Chondrocyte (in vitro differentiated cells): ENCODE results near the gene SFT2D2. TPM values are rescaled to one million over a fixed set of nuclear protein-coding genes. Genes with fewer than 3 reads are reported as not detected.
"Not testable (repeated sequence)": the region's sequence is repeated elsewhere in the genome, so short reads cannot be mapped to it uniquely, and the experiment has no call there.

Source experiments
- DNase-seq: peaks from one replicate; pipeline ENCODE4 v3.0.0; 2021; ENCODE audit warnings: mixed read lengths, low spot score
- H3K27ac Mint-ChIP-seq: one replicate; pipeline ENCODE4 v1.8.0; 2021; ENCODE audit warnings: mild to moderate bottlenecking, moderate library complexity, mixed read lengths; ENCODE audit not compliant: unreplicated experiment
- H3K27me3 Mint-ChIP-seq: 2 replicates; pipeline ENCODE4 v1.8.0; 2021; ENCODE audit warnings: low read depth, mixed read lengths
- H3K36me3 Mint-ChIP-seq: 2 replicates; pipeline ENCODE4 v1.8.0; 2021; ENCODE audit warnings: low read depth, mixed read lengths
- H3K4me1 Mint-ChIP-seq: 2 replicates; pipeline ENCODE4 v1.8.0; 2021; ENCODE audit warnings: low read depth, mild to moderate bottlenecking, mixed read lengths
- H3K4me3 Mint-ChIP-seq: one replicate; pipeline ENCODE4 v1.8.0; 2021; ENCODE audit warnings: mild to moderate bottlenecking, moderate library complexity, mixed read lengths; ENCODE audit not compliant: unreplicated experiment
- H3K9me3 Mint-ChIP-seq: 2 replicates; pipeline ENCODE4 v1.8.0; 2021; ENCODE audit warnings: low read depth, mixed read lengths
- CTCF ChIP-seq: fragments of 200-600 bp; sonication (generic); IDR thresholded peaks from 2 replicates; pipeline ENCODE4 v1.5.0; 2021; ENCODE audit warnings: antibody characterized with exemption, mild to moderate bottlenecking, moderate library complexity
- total RNA-seq: library from RNA; stranded (reverse); gene quantifications from 3 replicates; pipeline ENCODE4 v1.2.1, GENCODE V29; 2021

SFT2D2 gene
- total RNA-seq, 1 donor from 2014 or later, result 70.8 TPM

GRCh38 chr1:168206111-168206510, 19.7 kb upstream of the SFT2D2 start:
- no peak for TF ChIP-seq CTCF
- Mint-ChIP-seq H3K9me3 (peaks cover 13% of the 10 kb centered on the region), H3K4me1 (no peaks in the 10 kb centered on the region), H3K27me3 (no peaks in the 10 kb centered on the region), H3K36me3 (peaks cover 13% of the 10 kb centered on the region), H3K4me3 (no peak overlapping the region), H3K27ac (no peak overlapping the region)
- no peak for DNase-seq

- not testable (repeated sequence) for H3K27me3 Mint-ChIP-seq, DNase-seq, H3K4me1 Mint-ChIP-seq, H3K4me3 Mint-ChIP-seq, H3K27ac Mint-ChIP-seq
- peaks cover 16% of the 10 kb centered on the region for H3K36me3 Mint-ChIP-seq
- H3K9me3 Mint-ChIP-seq, result peaks cover 25% of the 10 kb centered on the region
Observed at GRCh38 chr1:168207673-168208072, 18.1 kb upstream of the SFT2D2 start.

- no peak for DNase-seq
- peaks cover 17% of the 10 kb centered on the region for H3K36me3 Mint-ChIP-seq
- no peak overlapping the region for H3K27ac Mint-ChIP-seq
- no peak overlapping the region for H3K4me3 Mint-ChIP-seq
- TF ChIP-seq CTCF, result no peak
- H3K4me1 Mint-ChIP-seq, result peaks cover 4% of the 10 kb centered on the region
- H3K9me3 Mint-ChIP-seq, result peaks cover 32% of the 10 kb centered on the region
- no peaks in the 10 kb centered on the region for H3K27me3 Mint-ChIP-seq
Observed at GRCh38 chr1:168210312-168210711, 15.5 kb upstream of the SFT2D2 start.

GRCh38 chr1:168213349-168213748, 12.5 kb upstream of the SFT2D2 start:
- Mint-ChIP-seq H3K4me1 (peaks cover 13% of the 10 kb centered on the region), H3K4me3 (no peak overlapping the region), H3K36me3 (peaks cover 10% of the 10 kb centered on the region), H3K9me3 (peaks cover 25% of the 10 kb centered on the region), H3K27ac (no peak overlapping the region), H3K27me3 (no peaks in the 10 kb centered on the region)
- no peak for TF ChIP-seq CTCF
- DNase-seq, result no peak

- TF ChIP-seq CTCF, result no peak
- H3K4me1 Mint-ChIP-seq, result peaks cover 13% of the 10 kb centered on the region
- H3K9me3 Mint-ChIP-seq, result peaks cover 20% of the 10 kb centered on the region
- no peaks in the 10 kb centered on the region for H3K27me3 Mint-ChIP-seq
- no peak overlapping the region for H3K4me3 Mint-ChIP-seq
- H3K36me3 Mint-ChIP-seq, result peaks cover 10% of the 10 kb centered on the region
- H3K27ac Mint-ChIP-seq, result peak overlapping the region; percentile 52
- no peak for DNase-seq
Observed at GRCh38 chr1:168216171-168216570, 9.6 kb upstream of the SFT2D2 start.

GRCh38 chr1:168217664-168218063, 8.1 kb upstream of the SFT2D2 start:
- TF ChIP-seq CTCF, result no peak
- Mint-ChIP-seq H3K9me3 (peaks cover 9% of the 10 kb centered on the region), H3K4me3 (no peak overlapping the region), H3K27me3 (no peaks in the 10 kb centered on the region), H3K4me1 (peaks cover 8% of the 10 kb centered on the region), H3K27ac (no peak overlapping the region), H3K36me3 (peaks cover 5% of the 10 kb centered on the region)
- DNase-seq, result no peak
